Measurements from ENCODE around the gene PKDREJ. TPM values are rescaled to one million over a fixed set of nuclear protein-coding genes. Genes with fewer than 3 reads are reported as not detected.
A peak's percentile ranks its signal among the peaks of the same experiment; 100 is the strongest.

The PKDREJ gene
- total and polyA plus RNA-seq, 3 experiments from 2014 or later, result 0.03 TPM; not detected in 2

DNA sequence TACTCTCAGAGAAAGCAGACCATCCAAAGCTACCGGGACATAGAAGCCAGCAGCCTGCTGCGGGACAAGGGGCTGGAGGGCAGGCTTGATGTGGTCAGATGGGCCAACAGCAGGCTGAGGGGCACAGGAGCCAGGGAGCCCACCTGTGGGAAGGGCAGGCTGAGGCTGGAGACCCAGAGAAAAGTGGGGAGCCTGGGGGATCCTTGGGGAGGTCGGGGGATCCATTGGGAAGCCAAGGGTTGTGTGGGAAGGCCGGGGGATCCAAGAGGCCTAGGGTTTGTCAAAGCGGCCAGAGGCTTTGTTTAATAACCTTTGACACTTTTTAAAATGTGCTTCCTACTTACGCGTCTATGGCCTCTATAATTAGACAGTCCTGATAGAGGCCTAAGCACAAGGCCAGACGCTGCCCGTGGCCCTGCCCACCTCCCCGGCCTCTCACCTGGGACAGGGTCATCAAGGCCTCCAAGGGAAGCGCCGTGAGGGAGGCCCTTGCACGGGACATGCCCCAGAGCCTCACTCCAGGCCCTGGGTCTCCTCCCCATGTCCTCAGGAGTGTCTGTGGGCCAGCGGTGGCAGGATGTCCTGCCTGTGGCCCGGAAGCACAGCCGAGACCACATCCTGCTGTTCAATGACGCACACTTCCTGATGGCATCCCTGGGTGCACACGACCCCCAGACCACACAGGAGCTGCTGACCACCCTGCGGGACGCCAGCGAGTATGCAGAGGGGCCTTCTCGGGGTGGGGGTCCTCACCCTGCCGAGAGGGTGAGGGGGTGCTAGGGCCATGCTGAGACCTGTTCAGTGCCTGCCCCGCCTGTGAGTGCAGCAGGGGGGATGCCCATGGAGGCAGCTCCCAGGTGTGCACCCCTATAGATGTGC is 25.0 kb upstream of the PKDREJ start:
- peak in 3 of 5 donors; percentile 20 to 60 (median 32) for DNase-seq
- Histone ChIP-seq H3K4me3 (ENCODE audit: low read length) (no peak overlapping the region), H3K27ac (ENCODE audit: low read depth, low read length) (peak overlapping the region; percentile 54), H3K9me3 (ENCODE audit: low read length) (no peaks in the 10 kb centered on the region), H3K36me3 (ENCODE audit: insufficient read depth, low read length) (no peaks in the 10 kb centered on the region), H3K4me1 (ENCODE audit: insufficient read depth, low read length) (peaks cover 22% of the 10 kb centered on the region), H3K27me3 (ENCODE audit: insufficient read depth, low read length, poor library complexity, severe bottlenecking) (no peaks in the 10 kb centered on the region)
- H3K9me3 Mint-ChIP-seq, result peaks cover 0 to 3% (median 2%) of the 10 kb centered on the region in 5 donors
- H3K27me3 Mint-ChIP-seq, result no peaks in the 10 kb centered on the region
- H3K36me3 Mint-ChIP-seq, result peaks cover 7 to 32% (median 16%) of the 10 kb centered on the region in 3 donors
- ChIA-PET POLR2A (interaction anchor here (1.2 kb wide), 1 partner anchor 251 kb away, joined by 3 read pairs; no protein-coding TSS in a partner anchor), CTCF (interaction anchor here (1.5 kb wide), 1 partner anchor 11 kb away, joined by 4 read pairs; no protein-coding TSS in a partner anchor)
- H3K4me1 Mint-ChIP-seq, result peaks cover 22 to 36% (median 23%) of the 10 kb centered on the region in 3 donors
- peak overlapping the region; percentile 46 to 84 (median 74) for H3K4me3 Mint-ChIP-seq
- H3K27ac Mint-ChIP-seq, result peak overlapping the region; percentile 79 to 97 (median 90)

DNA sequence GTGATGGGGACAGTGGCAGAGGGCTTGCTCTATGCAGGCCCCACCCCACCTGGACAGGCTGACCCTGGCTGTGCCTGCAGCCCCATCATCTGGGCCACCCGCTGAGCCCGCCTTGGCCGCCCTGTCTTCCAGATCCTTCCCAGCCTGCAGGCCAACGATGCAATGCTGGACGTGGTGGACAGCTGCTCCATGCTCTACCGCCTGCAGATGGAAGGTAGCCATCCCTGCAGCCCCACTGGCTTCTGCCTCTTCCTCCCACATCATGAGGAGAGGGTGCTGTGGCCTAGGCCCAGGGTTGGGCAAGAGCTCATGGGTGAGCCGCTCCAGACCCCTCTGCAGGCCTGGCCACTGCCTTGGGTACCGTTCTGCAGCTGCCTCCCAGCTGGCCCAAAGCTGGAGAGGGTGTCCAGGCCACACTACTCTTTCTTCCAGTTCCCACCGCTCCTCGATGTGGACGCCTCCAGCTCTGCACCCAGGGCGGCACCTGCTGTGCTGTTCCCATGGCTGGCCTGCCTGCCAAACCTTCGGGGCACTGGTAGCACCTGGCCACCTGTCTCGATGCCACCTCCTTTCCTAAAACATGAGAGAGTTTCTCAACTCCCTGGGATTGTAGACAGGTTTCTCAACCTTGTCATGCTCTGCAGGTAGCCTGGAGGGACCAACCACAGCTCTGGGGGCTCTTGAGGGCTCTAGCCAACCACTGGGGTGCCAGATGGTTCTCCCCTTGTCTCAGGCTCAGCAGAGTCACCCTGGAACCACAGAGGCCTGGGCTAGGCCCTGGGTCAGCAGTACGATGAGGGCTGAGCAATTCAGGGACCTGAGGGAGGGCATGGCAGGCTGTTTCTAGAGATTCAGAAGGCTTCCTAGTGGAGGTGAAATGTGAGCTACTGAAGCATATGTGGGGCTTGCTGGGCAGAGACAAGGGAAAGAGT is 24.1 kb upstream of the PKDREJ start:
- Histone ChIP-seq H3K36me3 (ENCODE audit: insufficient read depth, low read length) (no peaks in the 10 kb centered on the region), H3K27ac (ENCODE audit: low read depth, low read length) (peak overlapping the region; percentile 54), H3K27me3 (ENCODE audit: insufficient read depth, low read length, poor library complexity, severe bottlenecking) (no peaks in the 10 kb centered on the region), H3K4me1 (ENCODE audit: insufficient read depth, low read length) (peaks cover 24% of the 10 kb centered on the region), H3K4me3 (ENCODE audit: low read length) (no peak overlapping the region), H3K9me3 (ENCODE audit: low read length) (no peaks in the 10 kb centered on the region)
- Mint-ChIP-seq H3K27me3 (no peaks in the 10 kb centered on the region), H3K36me3 (peaks cover 6 to 26% (median 16%) of the 10 kb centered on the region in 3 donors), H3K27ac (peak overlapping the region; percentile 79 to 97 (median 90)), H3K4me1 (peaks cover 22 to 34% (median 23%) of the 10 kb centered on the region in 3 donors), H3K9me3 (peaks cover 0 to under 1% (median 0%) of the 10 kb centered on the region in 5 donors), H3K4me3 (peak overlapping the region; percentile 46 to 84 (median 74))
- CTCF ChIA-PET, result interaction anchor here (0.9 to 1.5 kb wide), 2 partner anchors 10 to 281 kb away, joined by 3 to 4 read pairs; no protein-coding TSS in a partner anchor
- POLR2A ChIA-PET, result no interaction called here
- DNase-seq, result no peak

DNA sequence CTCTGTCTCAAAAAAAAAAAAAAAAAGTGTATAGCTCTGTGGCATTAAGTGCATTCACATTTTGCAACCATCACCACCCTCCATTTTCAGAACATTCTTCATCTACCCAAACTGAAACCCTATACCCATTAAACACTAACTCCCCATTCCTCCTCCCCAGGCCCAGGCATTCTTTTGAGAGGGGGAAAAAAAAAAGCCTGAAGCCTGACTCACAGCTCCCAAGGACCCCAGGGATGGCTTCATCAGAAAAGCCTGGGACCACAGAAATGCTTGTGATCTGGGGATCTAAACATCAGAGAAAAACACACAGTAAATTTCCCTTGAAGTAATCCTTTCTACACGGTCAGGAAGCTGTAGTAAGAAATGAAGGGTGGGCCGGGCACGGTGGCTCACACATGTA is 22.9 kb upstream of the PKDREJ start:
- H3K36me3 Mint-ChIP-seq, result peaks cover 5 to 32% (median 16%) of the 10 kb centered on the region in 3 donors
- Histone ChIP-seq H3K27me3 (ENCODE audit: insufficient read depth, low read length, poor library complexity, severe bottlenecking) (no peaks in the 10 kb centered on the region), H3K9me3 (ENCODE audit: low read length) (no peaks in the 10 kb centered on the region), H3K4me1 (ENCODE audit: insufficient read depth, low read length) (peaks cover 36% of the 10 kb centered on the region), H3K4me3 (ENCODE audit: low read length) (no peak overlapping the region), H3K27ac (ENCODE audit: low read depth, low read length) (no peak overlapping the region), H3K36me3 (ENCODE audit: insufficient read depth, low read length) (no peaks in the 10 kb centered on the region)
- H3K4me3 Mint-ChIP-seq, result peak overlapping the region in 2 of 7 donors; percentile 12 to 50
- no peak for DNase-seq
- peak overlapping the region in 4 of 8 donors; percentile 22 to 57 (median 26) for H3K27ac Mint-ChIP-seq
- no peaks in the 10 kb centered on the region for H3K27me3 Mint-ChIP-seq
- POLR2A ChIA-PET, result no interaction called here
- peaks cover 34 to 46% (median 34%) of the 10 kb centered on the region in 3 donors for H3K4me1 Mint-ChIP-seq
- CTCF ChIA-PET, result interaction anchor here (0.9 kb wide), 1 partner anchor 280 kb away, joined by 3 read pairs; no protein-coding TSS in a partner anchor
- H3K9me3 Mint-ChIP-seq, result no peaks in the 10 kb centered on the region

DNA sequence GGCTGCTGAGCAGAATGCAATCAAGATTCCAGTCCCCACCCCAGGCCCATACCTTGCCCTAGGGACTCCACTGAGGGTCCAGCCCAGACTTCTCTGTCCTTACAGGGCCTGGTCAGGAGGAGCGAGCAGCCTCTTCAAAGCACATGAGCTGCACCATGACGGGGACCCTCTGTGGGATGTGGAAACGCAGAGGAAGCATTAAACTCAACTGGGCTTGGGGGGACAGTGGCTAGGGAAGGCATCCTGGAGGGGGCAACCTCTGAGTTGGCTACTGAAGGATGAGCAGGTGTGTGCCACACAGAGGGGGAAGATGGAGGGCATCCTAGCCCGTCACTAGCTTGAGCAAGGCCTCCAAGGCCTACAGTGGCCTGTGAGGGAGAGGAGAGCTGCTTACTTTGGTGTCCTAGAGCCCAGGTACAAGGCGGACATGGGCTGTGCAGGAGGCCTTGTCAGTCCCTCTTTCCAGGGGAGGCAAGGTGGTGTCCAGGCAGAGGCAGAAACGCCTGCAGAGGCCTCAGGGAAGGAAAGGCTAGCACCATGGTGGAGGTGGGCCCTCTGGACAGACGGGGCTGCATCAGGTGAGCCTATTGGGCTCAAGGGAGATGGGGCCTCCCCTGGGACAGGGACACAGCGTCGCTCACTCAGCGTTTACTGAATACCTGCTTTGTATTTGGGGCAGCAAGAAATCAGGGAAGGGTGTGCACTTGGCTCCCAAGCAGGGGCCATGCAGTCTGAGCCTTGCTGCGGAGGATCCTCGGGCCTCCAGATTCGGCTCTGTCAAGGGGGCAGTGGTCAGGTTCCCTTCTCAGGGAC is 18.9 kb upstream of the PKDREJ start:
- H3K36me3 Mint-ChIP-seq, result peaks cover 5 to 55% (median 10%) of the 10 kb centered on the region in 3 donors
- no peak overlapping the region for H3K4me3 ChIP-seq (ENCODE audit: low read length)
- peaks cover 32 to 41% (median 32%) of the 10 kb centered on the region in 3 donors for H3K4me1 Mint-ChIP-seq
- H3K9me3 ChIP-seq (ENCODE audit: low read length), result no peaks in the 10 kb centered on the region
- peaks cover 4% of the 10 kb centered on the region for H3K36me3 ChIP-seq (ENCODE audit: insufficient read depth, low read length)
- no peaks in the 10 kb centered on the region for H3K27me3 ChIP-seq (ENCODE audit: insufficient read depth, low read length, poor library complexity, severe bottlenecking)
- H3K4me1 ChIP-seq (ENCODE audit: insufficient read depth, low read length), result peaks cover 32% of the 10 kb centered on the region
- peak overlapping the region in 6 of 8 donors; percentile 58 to 99 (median 90) for H3K27ac Mint-ChIP-seq
- CTCF ChIA-PET, result interaction anchor here (1.3 kb wide), 1 partner anchor 14 kb away, joined by 4 read pairs; the partner anchor contains the start of gene GTSE1
- H3K9me3 Mint-ChIP-seq, result no peaks in the 10 kb centered on the region
- H3K27ac ChIP-seq (ENCODE audit: low read depth, low read length), result no peak overlapping the region
- DNase-seq, result no peak
- no peaks in the 10 kb centered on the region for H3K27me3 Mint-ChIP-seq
- POLR2A ChIA-PET, result interaction anchor here (1.3 kb wide), 1 partner anchor 32 kb away, joined by 5 read pairs; the partner anchor contains the start of gene CDPF1
- peak overlapping the region in 5 of 7 donors; percentile 9 to 88 (median 20) for H3K4me3 Mint-ChIP-seq

DNA sequence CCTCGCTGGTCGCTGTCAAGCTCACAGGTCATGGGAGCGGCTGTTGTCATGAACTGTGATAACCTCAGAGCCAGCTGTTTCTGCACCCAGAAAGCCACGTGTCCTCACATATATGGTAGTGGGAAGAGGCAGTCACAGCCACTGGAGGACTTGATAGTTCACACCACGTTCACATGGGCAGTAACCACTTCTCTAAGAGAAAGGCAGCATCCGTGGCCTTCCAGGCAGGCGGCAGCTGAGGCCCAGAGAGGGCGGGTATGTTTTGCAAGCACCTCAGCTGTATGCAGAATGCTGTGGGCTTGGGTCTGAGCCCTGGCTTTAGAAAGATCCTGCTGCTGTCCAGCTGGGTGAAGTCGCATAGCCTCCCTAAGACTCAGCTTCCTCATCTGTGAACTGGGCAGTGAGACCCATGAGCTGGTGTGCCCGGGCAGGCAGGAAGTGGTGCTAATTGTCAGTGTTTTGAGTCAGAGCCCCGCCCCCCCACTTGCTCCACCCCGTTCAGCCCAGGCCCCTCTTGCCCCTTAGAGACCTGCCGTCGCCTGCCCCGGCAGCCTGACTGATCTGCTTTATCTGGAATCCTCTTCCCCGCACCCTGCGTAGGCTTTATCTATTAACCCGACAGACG is 18.0 kb upstream of the PKDREJ start:
- H3K9me3 ChIP-seq (ENCODE audit: low read length), result no peaks in the 10 kb centered on the region
- DNase-seq, result peak in 4 of 5 donors; percentile 44 to 66 (median 56)
- H3K4me1 Mint-ChIP-seq, result peaks cover 36 to 46% (median 39%) of the 10 kb centered on the region in 3 donors
- H3K27ac Mint-ChIP-seq, result peak overlapping the region; percentile 86 to 99 (median 93)
- ChIA-PET CTCF (interaction anchor here (0.9 to 1.3 kb wide), 4 partner anchors 15 to 275 kb away, joined by 3 to 5 read pairs (median 4); partner anchors contain the start of gene GTSE1), POLR2A (interaction anchor here (1.3 to 1.4 kb wide), 2 partner anchors 15 to 31 kb away, joined by 5 read pairs; partner anchors contain the start of genes CDPF1 and GTSE1)
- H3K36me3 ChIP-seq (ENCODE audit: insufficient read depth, low read length), result peaks cover 6% of the 10 kb centered on the region
- H3K27me3 ChIP-seq (ENCODE audit: insufficient read depth, low read length, poor library complexity, severe bottlenecking), result no peaks in the 10 kb centered on the region
- H3K4me3 Mint-ChIP-seq, result peak overlapping the region; percentile 17 to 88 (median 58)
- H3K4me3 ChIP-seq (ENCODE audit: low read length), result no peak overlapping the region
- H3K4me1 ChIP-seq (ENCODE audit: insufficient read depth, low read length), result peaks cover 32% of the 10 kb centered on the region
- H3K36me3 Mint-ChIP-seq, result peaks cover 8 to 56% (median 9%) of the 10 kb centered on the region in 3 donors
- H3K27ac ChIP-seq (ENCODE audit: low read depth, low read length), result peak overlapping the region; percentile 46
- no peaks in the 10 kb centered on the region for H3K9me3 Mint-ChIP-seq
- H3K27me3 Mint-ChIP-seq, result no peaks in the 10 kb centered on the region

DNA sequence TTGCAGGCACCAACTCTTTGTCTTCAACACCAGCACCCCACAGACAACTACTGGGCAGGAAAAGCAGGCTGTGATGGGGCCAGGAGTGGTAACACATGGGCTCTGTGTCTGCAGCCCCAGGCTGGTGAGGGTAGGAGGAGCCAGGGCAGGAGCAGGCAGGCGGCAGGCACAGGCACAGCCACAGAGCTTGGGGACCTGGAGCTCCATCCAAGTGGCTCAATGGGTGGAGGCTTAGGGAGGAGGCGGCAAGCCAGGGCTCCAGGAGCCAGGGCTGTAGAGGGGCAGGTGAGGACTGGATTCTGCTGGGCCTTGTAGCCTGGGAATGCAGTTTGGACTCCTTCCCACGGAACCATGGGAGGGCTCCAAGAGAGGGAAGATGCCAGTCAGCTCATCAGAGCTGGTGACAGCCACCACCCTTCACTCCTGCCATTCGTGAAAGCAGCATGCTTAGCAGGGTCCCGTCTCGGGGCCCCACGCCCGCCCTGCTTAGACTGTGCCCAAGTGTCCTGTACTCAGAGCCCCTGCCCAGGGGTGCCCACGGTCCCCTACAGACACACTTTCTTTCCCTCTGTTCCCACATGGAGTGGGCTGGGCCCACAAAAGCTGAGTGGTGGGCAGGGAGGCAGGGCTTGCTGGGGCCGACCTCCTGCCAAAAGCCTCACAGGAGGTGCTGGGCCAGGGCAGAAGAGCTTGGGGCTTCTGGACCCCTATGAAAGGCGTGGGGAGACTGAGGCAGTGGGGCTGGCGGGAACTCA is 17.1 kb upstream of the PKDREJ start:
- H3K27ac ChIP-seq (ENCODE audit: low read depth, low read length), result peak overlapping the region; percentile 46
- H3K36me3 ChIP-seq (ENCODE audit: insufficient read depth, low read length), result peaks cover 13% of the 10 kb centered on the region
- H3K27ac Mint-ChIP-seq, result peak overlapping the region; percentile 86 to 99 (median 93)

More for the DNA sequence above, 17.1 kb upstream of the PKDREJ start:
- Mint-ChIP-seq H3K27me3 (peaks cover 0 to 2% of the 10 kb centered on the region in 2 donors), H3K4me1 (peaks cover 40 to 54% (median 46%) of the 10 kb centered on the region in 3 donors), H3K4me3 (peak overlapping the region in 6 of 7 donors; percentile 37 to 88 (median 60)), H3K9me3 (no peaks in the 10 kb centered on the region), H3K36me3 (peaks cover 14 to 59% (median 15%) of the 10 kb centered on the region in 3 donors)
- ChIA-PET CTCF (interaction anchor here (0.8 to 1.3 kb wide), 4 partner anchors 16 to 274 kb away, joined by 3 to 5 read pairs (median 4); partner anchors contain the start of gene GTSE1), POLR2A (interaction anchor here (1.3 to 1.4 kb wide), 2 partner anchors 16 to 30 kb away, joined by 5 read pairs; partner anchors contain the start of genes CDPF1 and GTSE1)
- Histone ChIP-seq H3K4me1 (ENCODE audit: insufficient read depth, low read length) (peaks cover 32% of the 10 kb centered on the region), H3K4me3 (ENCODE audit: low read length) (no peak overlapping the region), H3K27me3 (ENCODE audit: insufficient read depth, low read length, poor library complexity, severe bottlenecking) (no peaks in the 10 kb centered on the region), H3K9me3 (ENCODE audit: low read length) (no peaks in the 10 kb centered on the region)
- no peak for DNase-seq
